Esophagus (tissue), 2 donors: Measurements from ENCODE around the gene TMTC2. TPM values are rescaled to one million over a fixed set of nuclear protein-coding genes. Genes with fewer than 3 reads are reported as not detected.
"Not testable (repeated sequence)": the region's sequence is repeated elsewhere in the genome, so short reads cannot be mapped to it uniquely, and the experiment has no call there.

Source experiments
- H3K27ac ChIP-seq, 2 donors: one replicate each; pipeline ENCODE4 v1.5.1; 2013; ENCODE audit warnings: low read depth in 2 of 2, mild to moderate bottlenecking in 2 of 2, inconsistent platforms in 1 of 2, low read length in 1 of 2, moderate library complexity in 1 of 2
- H3K27me3 ChIP-seq, 2 donors: one replicate each; pipeline ENCODE4 v1.6.1; 2013; ENCODE audit warnings: low read length in 2 of 2, control low read depth in 1 of 2, mild to moderate bottlenecking in 1 of 2; ENCODE audit not compliant: insufficient read depth in 2 of 2, control insufficient read depth in 1 of 2
- H3K36me3 ChIP-seq, 2 donors: one replicate each; pipeline ENCODE4 v1.6.1; 2013; ENCODE audit warnings: low read length in 1 of 2; ENCODE audit not compliant: control insufficient read depth in 2 of 2, insufficient read depth in 2 of 2
- H3K4me1 ChIP-seq, 2 donors: one replicate each; pipeline ENCODE4 v1.6.1; 2013; ENCODE audit warnings: low read length in 1 of 2; ENCODE audit not compliant: control insufficient read depth in 2 of 2, insufficient read depth in 2 of 2
- H3K4me3 ChIP-seq, 2 donors: one replicate each; pipeline ENCODE4 v1.5.1; 2013; ENCODE audit warnings: low read length in 2 of 2, mild to moderate bottlenecking in 2 of 2, low read depth in 1 of 2, moderate library complexity in 1 of 2
- H3K9me3 ChIP-seq, 2 donors: one replicate each; pipeline ENCODE4 v1.6.1; 2013; ENCODE audit warnings: mild to moderate bottlenecking in 2 of 2, low read depth in 1 of 2, low read length in 1 of 2, moderate library complexity in 1 of 2; ENCODE audit not compliant: control insufficient read depth in 2 of 2, insufficient read depth in 1 of 2
- WGBS, 2 donors: extraction: QIAGEN DNeasy Blood & Tissue Kit; methylation state at CpG; one replicate each; pipeline ENCODE4 v1.1.7; 2013; 5-methylcytosine and 5-hydroxymethylcytosine counted together
- polyA plus RNA-seq, 2 donors: library from polyadenylated mRNA; stranded (reverse); fragments of 200-250 nt; gene quantifications; one replicate each; pipeline ENCODE4 v1.2.3, GENCODE V29; 2013
- donor health status: healthy with polysubstance abuse.
- donor health status: Bipolar disorder and iron deficiency.

TMTC2 gene
- polyA plus RNA-seq, 2 donors: 7.4 to 10.5 TPM

DNA sequence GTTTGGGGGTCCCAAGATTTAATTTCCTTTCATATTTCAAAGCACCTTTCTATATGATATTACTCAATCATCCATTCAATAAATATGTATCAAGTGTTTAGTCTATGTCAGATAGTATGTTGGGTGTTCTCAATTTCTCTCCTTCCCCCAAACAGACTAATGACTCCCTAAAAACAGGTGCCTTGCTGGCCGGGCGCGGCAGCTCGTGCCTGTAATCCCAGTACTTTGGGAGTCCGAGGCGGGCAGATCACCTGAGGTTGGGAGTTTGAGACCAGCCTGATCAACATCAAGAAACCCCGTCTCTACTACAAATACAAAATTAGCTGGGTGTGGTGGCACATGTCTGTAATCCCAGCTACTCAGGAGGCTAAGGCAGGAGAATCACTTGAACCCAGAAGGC lies 78.5 kb downstream of the TMTC2 start:
- not testable (repeated sequence) for H3K4me3 ChIP-seq, H3K27me3 ChIP-seq, H3K9me3 ChIP-seq, H3K4me1 ChIP-seq, H3K36me3 ChIP-seq, H3K27ac ChIP-seq
- 96 to 97% methylated on average over 7 of the region's 7 CpGs for WGBS, 2 donors

DNA sequence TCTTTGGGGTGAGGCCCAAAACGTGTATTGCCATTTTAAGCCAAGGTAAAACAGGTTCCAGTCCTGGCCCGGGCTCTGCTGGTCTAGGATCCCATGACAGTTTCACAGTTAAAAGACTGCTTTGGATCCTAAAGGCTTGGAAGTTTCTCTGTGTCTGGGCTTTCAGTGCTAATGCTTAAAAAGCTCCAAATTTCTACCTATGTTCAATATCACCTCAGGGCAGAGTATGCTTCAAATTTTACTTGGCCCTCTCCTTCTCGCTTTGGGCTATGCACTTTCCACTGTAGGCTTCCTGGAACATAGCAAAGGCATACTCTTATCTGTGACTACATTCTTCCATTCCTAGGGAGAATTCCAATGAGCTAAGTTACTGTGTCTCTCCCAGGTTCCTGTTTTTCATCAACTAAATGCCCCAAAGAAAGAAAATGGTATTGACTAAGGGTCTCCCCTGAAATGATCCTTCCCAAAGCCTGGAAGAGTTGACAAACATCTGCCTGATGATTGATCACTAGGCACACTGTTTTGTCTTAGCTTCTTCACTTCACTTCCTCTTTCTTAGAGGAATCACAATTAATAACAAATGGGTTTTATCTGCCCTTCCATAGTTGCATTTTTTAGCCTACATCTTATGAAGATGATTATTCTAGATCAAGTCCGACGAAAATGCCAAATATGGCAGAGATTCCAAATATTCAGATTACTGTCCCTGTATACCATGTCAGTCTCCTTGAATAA lies 79.4 kb downstream of the TMTC2 start:
- Histone ChIP-seq H3K36me3 (no peaks in the 10 kb centered on the region), H3K9me3 (no peaks in the 10 kb centered on the region), H3K4me3 (no peak overlapping the region), H3K27me3 (no peaks in the 10 kb centered on the region), H3K27ac (no peak overlapping the region), H3K4me1 (no peaks in the 10 kb centered on the region)
- WGBS, 2 donors: 89 to 96% methylated on average over 5 of the region's 5 CpGs

DNA sequence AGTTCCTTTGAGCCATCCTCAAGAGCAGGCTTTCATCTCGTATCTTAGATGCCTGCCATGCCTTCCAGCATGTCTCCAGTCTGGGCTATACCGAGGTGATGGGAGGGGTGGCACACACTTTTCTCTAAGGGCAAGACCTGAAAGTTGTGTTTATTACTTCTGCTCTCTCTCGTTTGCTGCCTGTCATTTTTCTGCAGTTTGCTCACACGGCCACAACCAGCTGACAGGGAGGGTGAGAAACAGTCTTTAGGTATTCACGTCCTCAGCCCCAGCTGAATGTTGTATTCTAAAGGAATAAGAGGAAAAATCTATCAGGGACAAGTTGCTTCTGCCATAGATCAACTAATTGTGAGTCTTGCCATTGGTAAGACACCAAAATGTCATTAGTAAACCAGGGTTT lies 88.0 kb downstream of the TMTC2 start:
- H3K4me1 ChIP-seq: no peaks in the 10 kb centered on the region
- H3K36me3 ChIP-seq: no peaks in the 10 kb centered on the region
- no peaks in the 10 kb centered on the region for H3K27me3 ChIP-seq
- WGBS, 2 donors: 77% methylated on average over 5 of the region's 5 CpGs
- no peak overlapping the region for H3K27ac ChIP-seq
- H3K9me3 ChIP-seq: no peaks in the 10 kb centered on the region
- H3K4me3 ChIP-seq: no peak overlapping the region

DNA sequence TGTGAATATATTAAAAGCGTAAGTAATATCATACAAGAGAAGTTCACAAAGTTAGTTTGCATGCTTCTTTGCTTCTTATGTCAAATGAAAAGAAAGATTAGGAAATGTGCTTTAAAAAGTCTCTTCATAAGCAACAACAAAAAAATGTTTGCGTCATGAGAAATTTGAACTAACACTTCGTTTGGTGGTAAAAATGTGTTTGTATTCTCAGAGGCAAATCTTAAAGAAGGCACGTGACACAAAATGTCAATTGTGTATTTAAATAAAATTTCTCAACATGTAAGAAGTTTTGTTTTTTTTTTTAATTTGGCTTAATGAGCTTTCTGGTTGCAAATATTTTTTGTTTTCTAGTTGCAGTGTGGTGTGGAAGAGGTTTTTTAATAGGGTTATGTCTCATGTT lies 93.8 kb downstream of the TMTC2 start:
- Histone ChIP-seq H3K4me3 (no peak overlapping the region), H3K27me3 (no peaks in the 10 kb centered on the region), H3K27ac (no peak overlapping the region), H3K4me1 (no peaks in the 10 kb centered on the region), H3K9me3 (no peaks in the 10 kb centered on the region), H3K36me3 (no peaks in the 10 kb centered on the region)
- WGBS, 2 donors: 83 to 85% methylated on average over 4 of the region's 4 CpGs

DNA sequence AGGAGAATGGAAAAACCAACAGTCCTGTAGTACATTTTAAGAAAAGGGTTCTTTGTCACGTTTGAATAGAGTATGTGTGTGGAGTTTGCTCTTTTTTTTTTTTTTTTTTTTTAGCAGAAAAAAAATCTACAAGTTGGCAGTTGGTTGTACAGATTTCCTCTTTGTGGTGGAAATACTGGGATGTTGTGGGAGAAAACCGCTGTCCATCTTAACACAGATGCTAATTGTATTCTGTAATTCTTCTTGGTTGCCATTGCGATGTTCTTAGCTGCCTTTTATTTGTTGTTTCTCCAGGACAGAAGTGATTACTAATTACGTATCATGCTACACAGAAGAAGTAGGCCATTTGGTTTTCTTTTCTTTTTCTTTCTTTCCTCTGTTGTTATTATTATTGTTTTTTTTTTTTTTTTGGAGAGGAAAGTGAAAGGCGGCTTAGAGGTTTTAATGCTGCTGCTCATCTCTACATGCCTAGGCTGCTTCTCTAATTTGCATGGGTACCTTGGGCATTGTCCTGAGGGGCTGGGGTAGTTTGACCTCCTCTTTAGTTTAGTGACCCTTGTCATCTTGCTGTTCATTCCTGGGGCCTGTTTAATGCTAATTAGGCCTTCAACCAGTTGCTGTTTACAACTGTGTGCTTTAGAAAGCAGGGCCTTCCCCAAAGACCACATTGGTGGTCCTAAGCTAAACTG lies 94.7 kb downstream of the TMTC2 start:
- Histone ChIP-seq H3K27ac (no peak overlapping the region), H3K27me3 (no peaks in the 10 kb centered on the region), H3K4me1 (no peaks in the 10 kb centered on the region), H3K9me3 (no peaks in the 10 kb centered on the region), H3K4me3 (no peak overlapping the region), H3K36me3 (no peaks in the 10 kb centered on the region)
- 69 to 72% methylated on average over 5 of the region's 5 CpGs for WGBS, 2 donors

DNA sequence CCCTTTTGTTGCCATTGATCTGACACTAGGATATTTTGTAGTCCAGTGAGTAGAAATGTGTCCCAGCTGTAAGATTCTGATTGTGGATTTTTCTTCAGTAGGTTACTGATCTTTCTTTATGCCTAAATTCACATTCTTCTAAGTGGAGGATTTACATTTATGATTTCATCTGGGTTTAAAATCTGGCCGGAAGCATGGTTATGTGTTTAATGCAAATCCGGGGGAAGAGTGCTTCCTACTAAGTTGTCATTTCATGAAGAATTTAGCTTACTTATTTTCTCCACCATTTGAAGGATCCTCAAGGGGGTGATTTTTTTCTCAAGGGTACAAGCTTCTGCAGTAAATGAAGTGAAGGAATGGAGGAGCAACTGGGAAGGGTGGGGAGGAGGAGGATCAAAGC lies 96.7 kb downstream of the TMTC2 start:
- H3K9me3 ChIP-seq: no peaks in the 10 kb centered on the region

DNA sequence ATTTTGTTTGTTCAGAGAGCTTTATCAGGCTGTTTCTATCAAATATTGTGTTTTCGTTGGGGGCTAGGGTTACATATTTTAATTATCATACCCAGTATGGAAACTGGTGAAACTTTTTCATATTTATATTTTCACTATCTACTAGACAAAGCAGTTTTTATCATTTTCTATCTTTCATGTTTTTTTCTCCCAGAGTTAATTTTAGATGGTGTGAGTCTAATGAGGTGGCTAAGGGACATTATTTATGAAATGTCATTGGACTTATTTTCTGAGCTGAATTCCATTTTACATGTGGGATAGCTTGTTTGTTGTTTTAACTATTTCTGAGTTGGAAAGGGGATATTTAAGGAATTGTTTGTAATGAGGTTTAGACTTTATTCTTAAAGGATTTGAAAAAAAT lies 100.3 kb downstream of the TMTC2 start:
- Histone ChIP-seq H3K36me3 (no peaks in the 10 kb centered on the region), H3K4me1 (no peaks in the 10 kb centered on the region), H3K9me3 (no peaks in the 10 kb centered on the region), H3K4me3 (no peak overlapping the region), H3K27ac (no peak overlapping the region), H3K27me3 (no peaks in the 10 kb centered on the region)
- 81 to 88% methylated on average over 1 of the region's 1 CpG for WGBS, 2 donors

More for the DNA sequence above, 96.7 kb downstream of the TMTC2 start:
- Histone ChIP-seq H3K4me1 (no peaks in the 10 kb centered on the region), H3K36me3 (no peaks in the 10 kb centered on the region), H3K4me3 (no peak overlapping the region), H3K27ac (no peak overlapping the region), H3K27me3 (no peaks in the 10 kb centered on the region)
- WGBS, 2 donors: 88 to 93% methylated on average over 2 of the region's 2 CpGs

GRCh38 chr12:82788594-82788993 lies 101.9 kb downstream of the TMTC2 start:
- H3K9me3 ChIP-seq: no peaks in the 10 kb centered on the region
- no peak overlapping the region for H3K4me3 ChIP-seq
- H3K27ac ChIP-seq: no peak overlapping the region

DNA sequence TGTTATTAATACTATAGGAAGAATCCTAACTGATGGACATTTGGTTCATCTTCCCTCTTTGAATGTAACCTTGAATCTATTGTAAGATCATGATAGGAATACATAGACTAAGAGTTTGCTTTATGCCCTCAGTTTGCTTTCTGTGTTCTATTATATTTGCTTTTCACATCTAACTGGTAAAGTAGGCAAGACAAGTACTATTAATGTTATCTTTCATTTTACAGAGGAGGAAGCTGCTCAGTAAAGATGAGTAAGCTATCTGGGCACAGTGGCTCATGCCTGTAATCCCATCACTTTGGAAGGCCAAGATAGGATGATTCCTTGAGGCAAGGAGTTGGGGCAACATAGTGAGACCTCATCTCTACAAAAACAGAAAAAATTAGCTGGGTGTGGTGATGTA lies 103.0 kb downstream of the TMTC2 start:
- Histone ChIP-seq H3K4me3 (no peak overlapping the region), H3K4me1 (no peaks in the 10 kb centered on the region), H3K36me3 (no peaks in the 10 kb centered on the region), H3K27ac (no peak overlapping the region), H3K27me3 (no peaks in the 10 kb centered on the region), H3K9me3 (no peaks in the 10 kb centered on the region)

More at GRCh38 chr12:82788594-82788993, 101.9 kb downstream of the TMTC2 start:
- Histone ChIP-seq H3K27me3 (no peaks in the 10 kb centered on the region), H3K4me1 (no peaks in the 10 kb centered on the region), H3K36me3 (no peaks in the 10 kb centered on the region)

DNA sequence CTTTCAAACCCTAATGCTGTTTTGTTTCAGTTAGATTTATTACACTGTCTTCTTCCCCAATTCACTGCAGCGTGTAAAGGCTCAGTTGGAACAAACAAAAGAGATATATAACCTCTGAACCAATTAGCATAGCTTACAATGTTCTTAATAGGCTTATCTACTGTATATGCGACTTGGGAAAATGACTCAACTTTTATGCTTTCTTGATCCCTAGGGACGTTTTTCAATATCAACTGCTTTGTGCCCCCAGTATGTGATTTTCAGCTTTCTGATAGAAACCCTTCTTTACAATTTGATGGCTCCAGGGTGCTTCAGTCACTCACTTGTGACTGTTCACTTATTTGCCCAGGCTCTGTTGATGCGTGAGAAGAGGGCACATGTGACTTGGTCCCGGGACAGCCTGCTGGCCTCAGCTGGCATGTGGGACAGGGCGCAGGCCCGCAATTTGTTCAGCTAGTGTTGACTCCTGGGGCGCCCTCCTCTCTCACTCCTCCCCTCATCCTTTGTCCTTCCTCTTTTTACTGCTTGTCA lies 107.1 kb downstream of the TMTC2 start:
- Histone ChIP-seq H3K27ac (no peak overlapping the region), H3K27me3 (no peaks in the 10 kb centered on the region), H3K36me3 (no peaks in the 10 kb centered on the region), H3K4me3 (no peak overlapping the region), H3K4me1 (no peaks in the 10 kb centered on the region), H3K9me3 (no peaks in the 10 kb centered on the region)
- 76 to 83% methylated on average over 8 of the region's 8 CpGs for WGBS, 2 donors
